ENCODE results near the gene POFUT1.

The POFUT1 gene

DNA sequence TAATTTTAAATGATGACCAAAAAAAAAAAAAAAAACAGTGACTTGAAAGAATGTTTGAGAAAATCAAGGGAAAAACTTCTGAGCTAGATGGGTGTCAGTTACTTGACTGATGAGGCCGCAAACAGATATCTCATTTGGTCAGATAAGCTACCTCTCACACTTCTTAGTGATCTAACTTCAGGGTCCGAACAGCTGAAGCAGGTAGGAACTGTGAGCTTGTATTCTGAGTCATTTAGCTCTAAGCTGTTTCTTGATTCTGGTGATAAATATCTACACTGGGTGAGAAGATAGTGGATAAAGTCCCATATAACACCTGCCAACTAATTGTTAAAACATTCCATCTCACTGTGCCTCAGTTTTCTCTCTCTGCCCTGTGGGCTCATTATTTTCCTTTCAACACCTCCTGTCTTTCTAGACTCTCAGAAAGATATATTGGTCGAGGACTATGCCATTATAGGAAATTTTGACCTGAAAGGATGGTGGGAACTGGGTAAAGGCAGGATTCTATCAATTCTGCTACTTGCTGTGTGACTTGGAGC lies 77.5 kb downstream of the POFUT1 start:
- Histone ChIP-seq H3K4me3 (no peak overlapping the region), H3K9me3 (no peaks in the 10 kb centered on the region), H3K27ac (no peak overlapping the region), H3K4me1 (peaks cover 0 to 16% (median 11%) of the 10 kb centered on the region in 4 donors), H3K27me3 (no peaks in the 10 kb centered on the region), H3K36me3 (no peaks in the 10 kb centered on the region)
- no peak for DNase-seq
- intact Hi-C loops (cut with DNase I; ENCODE audit: low total_unique reads): no loop called here
- TF ChIP-seq, protein P1, sequence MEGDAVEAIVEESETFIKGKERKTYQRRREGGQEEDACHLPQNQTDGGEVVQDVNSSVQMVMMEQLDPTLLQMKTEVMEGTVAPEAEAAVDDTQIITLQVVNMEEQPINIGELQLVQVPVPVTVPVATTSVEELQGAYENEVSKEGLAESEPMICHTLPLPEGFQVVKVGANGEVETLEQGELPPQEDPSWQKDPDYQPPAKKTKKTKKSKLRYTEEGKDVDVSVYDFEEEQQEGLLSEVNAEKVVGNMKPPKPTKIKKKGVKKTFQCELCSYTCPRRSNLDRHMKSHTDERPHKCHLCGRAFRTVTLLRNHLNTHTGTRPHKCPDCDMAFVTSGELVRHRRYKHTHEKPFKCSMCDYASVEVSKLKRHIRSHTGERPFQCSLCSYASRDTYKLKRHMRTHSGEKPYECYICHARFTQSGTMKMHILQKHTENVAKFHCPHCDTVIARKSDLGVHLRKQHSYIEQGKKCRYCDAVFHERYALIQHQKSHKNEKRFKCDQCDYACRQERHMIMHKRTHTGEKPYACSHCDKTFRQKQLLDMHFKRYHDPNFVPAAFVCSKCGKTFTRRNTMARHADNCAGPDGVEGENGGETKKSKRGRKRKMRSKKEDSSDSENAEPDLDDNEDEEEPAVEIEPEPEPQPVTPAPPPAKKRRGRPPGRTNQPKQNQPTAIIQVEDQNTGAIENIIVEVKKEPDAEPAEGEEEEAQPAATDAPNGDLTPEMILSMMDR (IDR thresholded peaks at IDR 0.05): no peak

DNA sequence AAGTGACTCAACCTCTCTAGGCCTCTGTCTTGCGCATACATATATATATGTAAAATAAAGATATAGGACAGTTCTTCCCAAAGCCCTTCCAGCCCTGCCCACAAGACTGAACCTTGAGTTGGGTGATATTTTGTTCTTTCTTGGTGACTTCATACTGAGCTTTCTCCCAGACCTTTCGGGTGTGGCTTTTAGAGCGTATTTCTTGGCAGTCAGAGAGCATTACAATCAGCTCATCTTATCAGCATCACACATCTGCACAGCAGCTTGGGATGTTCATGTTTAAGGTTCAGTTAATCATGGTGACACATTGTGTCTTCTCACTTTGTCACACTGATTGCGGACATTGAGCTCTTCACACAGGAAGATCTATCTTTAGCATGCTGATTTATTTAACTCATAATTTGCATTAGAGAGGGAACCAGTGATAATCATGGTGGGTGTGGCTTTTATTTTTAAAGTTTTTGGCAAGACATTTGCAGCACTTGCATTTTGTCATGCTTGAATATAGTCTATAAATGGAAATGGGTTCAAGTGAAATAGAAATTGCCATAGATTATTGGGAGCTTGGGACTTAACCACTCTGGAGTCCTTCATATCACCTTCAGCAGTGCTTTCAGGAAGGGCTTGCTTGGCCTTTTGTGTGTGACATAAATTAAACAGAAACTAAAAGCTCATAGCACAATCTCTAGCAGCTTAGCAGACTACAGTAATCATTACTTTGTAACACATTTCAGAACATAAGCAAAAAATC lies 78.1 kb downstream of the POFUT1 start:
- no peak overlapping the region for H3K27ac ChIP-seq
- TF ChIP-seq, protein P1 (IDR thresholded peaks at IDR 0.05): no peak
- no peak overlapping the region for H3K4me3 ChIP-seq
- H3K27me3 ChIP-seq: no peaks in the 10 kb centered on the region
- H3K36me3 ChIP-seq: no peaks in the 10 kb centered on the region
- H3K4me1 ChIP-seq: peaks cover 0 to 16% (median 11%) of the 10 kb centered on the region in 4 donors
- no peak for DNase-seq
- H3K9me3 ChIP-seq: no peaks in the 10 kb centered on the region
- intact Hi-C loops (cut with DNase I; ENCODE audit: low total_unique reads): no loop called here

DNA sequence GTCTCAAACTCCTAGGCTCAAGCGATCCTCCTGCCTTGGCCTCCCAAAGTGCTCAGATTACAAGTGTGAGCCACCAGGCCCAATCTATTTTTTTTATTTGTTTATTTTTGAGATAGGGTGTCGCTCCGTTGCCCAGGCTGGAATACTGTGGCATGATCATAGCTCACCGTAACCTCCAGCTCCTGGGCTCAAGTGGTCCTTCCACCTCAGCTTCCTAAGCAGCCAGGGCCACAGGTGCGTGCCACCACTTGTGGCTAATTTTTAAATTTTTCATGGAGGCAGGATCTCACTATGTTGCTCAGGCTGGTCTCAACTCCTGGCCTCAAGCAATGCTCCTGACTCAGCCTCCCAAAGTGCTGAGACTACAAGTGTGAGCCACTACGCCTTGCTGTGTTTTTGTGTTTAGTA lies 79.6 kb downstream of the POFUT1 start:
- no peak overlapping the region for H3K27ac ChIP-seq
- TF ChIP-seq, protein P1 (IDR thresholded peaks at IDR 0.05): no peak
- H3K27me3 ChIP-seq: no peaks in the 10 kb centered on the region
- DNase-seq: peak in 1 of 2 donors; percentile 6
- no peaks in the 10 kb centered on the region for H3K9me3 ChIP-seq
- H3K4me1 ChIP-seq: peaks cover 0 to 16% (median 11%) of the 10 kb centered on the region in 4 donors
- intact Hi-C loops (cut with DNase I; ENCODE audit: low total_unique reads): no loop called here
- no peak overlapping the region for H3K4me3 ChIP-seq
- H3K36me3 ChIP-seq: no peaks in the 10 kb centered on the region
